Activated CD8-positive, alpha-beta memory T cell treated with anti-CD3 and anti-CD28 coated beads for 36 hours (primary cell): Measurements from ENCODE around the gene ARHGAP12. TPM values are rescaled to one million over a fixed set of nuclear protein-coding genes. Genes with fewer than 3 reads are reported as not detected.
"Not testable (repeated sequence)": the region's sequence is repeated elsewhere in the genome, so short reads cannot be mapped to it uniquely, and the experiment has no call there.

Experiments
- CTCF ChIA-PET: fragments of 350-600 bp; sonication (Branson Sonifier 250); formaldehyde crosslinking; loops from one replicate; lab custom pipeline; 2021; ENCODE audit warnings: antibody characterized with exemption; lab: Charles Lee
- POLR2A ChIA-PET: fragments of 350-600 bp; sonication (Branson Sonifier 250); formaldehyde crosslinking; loops from one replicate; lab custom pipeline; 2021; ENCODE audit warnings: antibody characterized with exemption; lab: Charles Lee
- total RNA-seq, 2 experiments: library from RNA; stranded (reverse); gene quantifications; one replicate each; pipeline ENCODE4 v1.2.3, GENCODE V29; 2021

Gene ARHGAP12
- total RNA-seq, 2 experiments from 2014 or later: 2.7 to 3.2 TPM

DNA sequence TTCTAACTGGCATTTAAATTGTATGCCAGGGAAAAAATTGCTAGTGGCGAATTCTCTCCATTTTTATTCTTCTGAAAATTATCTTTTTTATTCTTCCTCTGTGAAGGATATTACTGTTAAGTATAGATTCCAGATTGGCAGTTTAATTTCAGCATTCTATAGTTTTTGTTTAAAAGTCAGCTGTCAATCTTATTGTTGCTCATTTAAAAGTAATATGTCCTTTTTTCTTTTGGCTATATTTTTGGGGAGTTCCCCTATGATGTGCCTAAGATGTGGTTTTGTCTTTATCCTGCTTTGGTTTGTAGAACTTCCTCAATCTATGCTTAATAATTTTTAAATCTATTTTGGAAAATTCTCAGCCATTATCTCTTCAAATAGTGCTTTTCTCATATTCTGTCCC lies 135.9 kb downstream of the ARHGAP12 start:
- ChIA-PET POLR2A (no interaction called here), CTCF (interaction anchor here (1.0 kb wide), 1 partner anchor 13 kb away, joined by 3 read pairs; no protein-coding TSS in a partner anchor)

DNA sequence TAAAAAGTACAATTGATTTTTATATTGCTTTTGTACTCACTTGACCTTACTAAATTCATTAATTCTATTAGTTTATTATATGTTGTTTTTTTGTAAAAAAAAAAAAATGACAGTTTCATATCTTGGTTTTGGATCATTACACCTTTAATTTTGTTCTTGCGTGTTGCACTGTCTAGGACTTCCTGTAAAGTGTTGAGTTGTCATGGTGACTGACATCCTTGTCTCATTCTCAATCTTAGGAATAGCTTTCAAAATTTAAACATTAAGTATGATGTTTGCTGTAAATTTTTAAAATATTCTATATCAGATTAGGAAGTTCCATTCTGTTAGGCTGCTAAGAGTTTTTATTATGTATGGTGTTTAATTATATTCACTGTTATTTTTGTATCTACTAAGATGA lies 139.1 kb downstream of the ARHGAP12 start:
- CTCF ChIA-PET: no interaction called here
- POLR2A ChIA-PET: no interaction called here

DNA sequence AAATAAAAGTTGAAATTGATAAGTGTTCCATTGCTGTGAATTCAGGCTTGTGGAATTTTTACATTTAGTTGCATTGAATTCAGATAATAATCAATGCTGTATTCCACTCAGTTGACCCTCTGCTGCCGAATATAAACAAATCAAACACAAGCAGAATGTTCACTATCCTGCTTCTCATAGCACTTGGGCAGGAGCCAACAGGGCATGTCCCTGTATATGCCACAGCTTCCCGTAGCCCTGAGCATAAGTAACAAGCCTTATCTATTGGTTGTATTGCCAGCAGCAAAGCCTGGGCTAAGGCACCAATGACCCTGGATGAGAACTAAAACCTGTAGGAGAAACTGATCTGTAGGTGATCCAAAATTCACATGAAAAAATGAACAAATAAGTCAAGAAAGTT lies 145.9 kb downstream of the ARHGAP12 start:
- ChIA-PET CTCF (no interaction called here), POLR2A (no interaction called here)

DNA sequence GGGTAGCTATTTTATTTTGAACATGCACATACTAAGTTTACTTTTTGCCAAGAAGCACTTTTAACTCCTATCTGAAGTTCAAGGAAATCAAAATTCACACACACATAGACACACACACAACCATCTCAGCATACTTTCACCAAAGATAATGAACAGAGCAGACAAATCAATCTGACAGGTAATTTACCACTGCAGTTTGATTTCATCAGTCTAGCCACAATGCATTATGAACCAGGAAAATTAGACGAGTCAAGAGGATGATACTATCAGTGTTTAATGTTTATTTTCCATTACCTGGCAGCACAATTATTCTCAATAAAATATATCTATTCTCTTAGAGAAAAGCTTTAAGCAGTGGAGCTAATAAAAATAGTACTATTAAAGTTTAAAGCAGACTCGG lies 147.9 kb downstream of the ARHGAP12 start:
- ChIA-PET POLR2A (no interaction called here), CTCF (no interaction called here)

DNA sequence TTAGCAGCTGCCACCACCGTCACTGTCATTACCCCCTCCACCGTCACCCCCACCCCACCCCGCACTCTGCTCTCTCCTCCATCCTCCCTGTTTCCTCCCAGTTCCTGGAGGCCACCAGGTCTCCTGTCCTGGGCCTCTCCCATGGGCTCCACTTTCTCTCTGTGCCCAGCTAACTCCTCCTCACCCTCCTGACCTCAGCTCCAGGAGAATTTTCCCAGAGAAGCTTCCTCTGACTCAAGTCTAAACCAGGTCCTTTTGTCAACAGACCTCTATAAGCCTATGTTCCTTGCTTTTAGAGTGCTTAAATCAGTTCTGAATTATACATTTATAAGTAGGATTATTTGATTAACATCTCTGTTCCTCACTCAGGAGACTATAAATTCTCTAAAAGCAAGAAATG lies 150.0 kb downstream of the ARHGAP12 start:
- CTCF ChIA-PET: no interaction called here

DNA sequence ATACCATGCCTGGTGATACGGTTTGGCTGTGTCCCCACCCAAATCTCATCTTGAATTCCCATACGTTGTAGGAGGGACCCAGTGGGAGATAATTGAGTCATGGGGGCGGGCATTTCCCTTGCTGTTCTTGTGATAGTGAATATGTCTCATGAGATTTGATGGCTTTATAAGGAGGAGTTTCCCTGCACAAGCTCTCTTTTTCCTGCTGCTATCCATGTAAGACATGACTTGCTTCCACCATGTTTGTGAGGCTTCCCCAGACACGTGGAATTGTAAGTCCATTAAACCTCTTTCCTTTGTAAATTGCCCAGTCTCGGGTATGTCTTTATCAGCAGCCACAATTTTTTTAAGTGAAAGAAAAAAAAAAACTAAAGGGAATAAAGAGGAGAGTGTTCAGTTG lies 152.5 kb downstream of the ARHGAP12 start:
- ChIA-PET POLR2A (no interaction called here), CTCF (no interaction called here)

More for the DNA sequence above, 150.0 kb downstream of the ARHGAP12 start:
- POLR2A ChIA-PET: no interaction called here

DNA sequence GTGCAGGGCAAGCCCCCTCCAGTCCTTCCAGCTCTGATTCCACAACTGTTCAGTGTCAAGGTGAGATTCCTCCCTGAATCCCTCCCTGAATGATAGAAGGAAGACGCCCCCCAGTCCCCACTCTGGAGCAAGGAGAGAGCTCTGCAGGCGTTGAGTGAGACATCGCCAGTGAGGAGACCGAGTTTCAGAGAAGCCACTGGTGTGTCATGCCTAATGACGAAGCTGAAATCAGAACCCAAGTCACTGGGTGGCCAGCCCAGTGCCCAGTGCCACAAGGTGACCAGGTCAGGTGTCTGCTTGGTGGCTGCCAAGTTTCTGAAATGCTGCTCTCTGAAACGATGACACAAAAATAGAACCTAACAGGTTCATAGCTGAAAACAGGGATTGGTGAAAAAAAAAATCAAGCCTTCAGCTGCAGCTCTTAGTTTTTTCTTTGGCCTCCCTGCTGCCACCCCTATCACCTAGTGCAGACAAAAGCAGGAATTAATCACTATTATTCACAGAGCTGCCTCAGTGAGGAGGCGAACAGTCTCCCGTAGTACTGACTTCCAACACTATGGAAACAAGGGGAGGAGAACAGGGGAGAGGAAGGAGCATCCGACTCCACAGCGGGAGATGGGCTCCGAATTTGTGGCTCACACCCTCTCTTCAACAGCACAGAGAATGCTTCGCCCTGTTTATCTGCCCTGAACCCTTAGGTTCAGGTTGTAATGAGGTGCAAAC lies 153.5 kb downstream of the ARHGAP12 start:
- POLR2A ChIA-PET: no interaction called here
- CTCF ChIA-PET: interaction anchor here (1.1 kb wide), 1 partner anchor 66 kb away, joined by 3 read pairs; no protein-coding TSS in a partner anchor

DNA sequence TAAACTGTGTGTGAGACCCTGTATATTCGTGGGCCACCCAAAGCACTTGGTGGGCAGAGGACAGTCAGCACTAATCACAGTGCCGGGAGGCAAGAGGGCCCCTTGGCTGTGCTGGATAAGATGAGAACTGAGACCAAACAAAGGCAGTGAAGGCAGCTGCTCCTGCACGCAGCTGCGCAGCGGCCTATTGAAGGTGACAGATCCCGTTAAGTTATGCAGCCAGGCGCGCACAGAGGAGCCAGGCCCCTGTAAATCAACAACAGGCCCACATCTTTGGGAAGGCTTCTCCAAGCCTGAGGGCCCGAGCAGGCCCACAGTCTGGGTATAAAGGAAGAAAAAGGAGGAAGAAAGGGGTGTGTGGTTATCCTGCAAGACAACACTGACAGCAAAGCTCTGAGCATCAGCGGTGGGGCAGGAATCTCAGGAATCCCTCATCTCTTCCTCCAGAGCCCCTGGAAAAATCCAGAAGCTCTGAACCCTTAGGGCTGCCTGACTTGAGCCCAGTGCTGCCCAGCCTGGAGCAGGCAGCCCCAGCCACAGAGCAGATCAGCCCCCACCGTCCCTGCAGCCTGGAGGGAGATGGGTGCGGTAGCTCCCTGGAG lies 154.2 kb downstream of the ARHGAP12 start:
- ChIA-PET CTCF (interaction anchor here (1.1 kb wide), 1 partner anchor 65 kb away, joined by 3 read pairs; no protein-coding TSS in a partner anchor), POLR2A (no interaction called here)

DNA sequence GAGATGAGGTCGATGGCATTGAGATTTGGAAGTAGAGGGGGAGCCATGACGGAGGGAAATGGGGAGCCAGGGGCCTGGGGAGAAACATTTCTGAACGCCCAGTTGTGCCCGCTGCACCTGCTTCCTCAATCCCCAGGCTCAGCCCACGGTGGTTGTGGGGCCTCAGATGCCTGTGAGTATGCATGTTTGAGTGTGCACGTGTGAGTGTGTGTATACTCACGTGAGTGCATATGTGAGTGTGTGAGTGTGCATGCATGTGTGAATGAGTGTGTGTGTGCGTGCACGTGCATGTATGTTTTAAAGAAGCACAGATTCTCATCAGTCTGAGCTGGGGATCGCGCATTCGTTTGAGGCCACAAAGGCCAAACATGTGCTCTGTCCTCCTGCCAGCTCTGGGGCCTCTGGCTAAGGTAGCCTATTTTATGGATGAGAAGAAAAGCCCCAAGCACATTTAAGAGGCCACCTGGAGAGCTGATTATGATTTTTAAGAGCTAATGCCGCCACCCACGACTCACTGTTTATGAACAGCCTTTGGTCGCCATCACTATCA lies 154.8 kb downstream of the ARHGAP12 start:
- CTCF ChIA-PET: interaction anchor here (1.1 kb wide), 1 partner anchor 65 kb away, joined by 3 read pairs; no protein-coding TSS in a partner anchor
- POLR2A ChIA-PET: no interaction called here

DNA sequence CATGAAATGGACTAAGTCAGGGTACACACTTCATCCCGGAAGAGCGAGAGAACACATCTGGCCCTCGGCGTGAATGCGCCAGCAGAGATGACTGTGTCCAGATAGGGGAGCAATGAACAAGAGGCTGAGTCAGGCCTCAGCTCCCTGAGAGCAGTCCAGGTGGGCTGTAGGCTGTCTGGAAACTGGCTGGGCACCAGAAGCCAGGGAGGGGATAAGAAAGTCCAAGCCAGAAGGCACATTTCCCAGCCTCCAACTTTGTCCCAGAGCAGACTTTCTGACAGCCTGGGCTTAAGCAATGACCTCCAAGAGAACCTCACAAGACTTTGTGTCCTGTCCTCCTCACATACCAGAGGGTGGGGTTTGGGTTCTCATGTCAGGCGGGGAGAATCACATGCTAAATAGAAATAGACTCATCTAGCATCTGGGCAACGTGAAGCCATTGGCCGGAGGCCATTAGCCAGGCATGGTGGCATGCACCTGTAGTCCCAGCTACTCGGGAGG lies 157.2 kb downstream of the ARHGAP12 start:
- CTCF ChIA-PET: interaction anchor here (1.0 to 1.6 kb wide), 2 partner anchors 15 to 1019 kb away, joined by 3 to 4 read pairs; no protein-coding TSS in a partner anchor
- POLR2A ChIA-PET: no interaction called here

DNA sequence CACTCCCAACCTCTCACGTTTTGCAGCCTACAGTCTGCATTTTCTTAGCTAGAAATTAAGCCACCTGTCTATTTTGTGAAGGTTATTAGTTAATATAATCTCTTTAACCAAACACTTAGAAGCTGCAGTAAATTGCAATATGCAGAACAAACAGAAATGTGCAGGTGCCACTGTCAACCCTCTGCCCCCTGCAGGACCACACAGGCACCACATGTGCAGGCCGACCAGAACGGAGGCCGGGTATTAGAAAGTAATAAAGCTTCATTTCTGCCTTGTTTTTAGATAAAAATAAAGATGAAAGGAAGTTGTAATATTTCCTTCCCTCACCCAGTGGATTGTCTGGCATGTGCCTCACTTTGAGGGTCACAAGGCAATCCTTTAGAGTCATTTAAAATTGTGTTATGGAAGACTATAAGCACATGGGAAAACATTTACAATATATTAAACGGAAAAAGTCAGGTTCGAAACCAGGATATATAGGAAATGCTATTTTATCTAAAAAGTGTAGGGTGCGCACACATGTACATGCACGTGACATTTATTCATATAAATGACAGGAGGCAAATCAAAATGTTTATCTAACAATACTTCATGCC lies 158.2 kb downstream of the ARHGAP12 start:
- CTCF ChIA-PET: interaction anchor here (1.0 to 1.2 kb wide), 3 partner anchors 9 to 687 kb away, joined by 3 to 4 read pairs (median 3); no protein-coding TSS in a partner anchor

DNA sequence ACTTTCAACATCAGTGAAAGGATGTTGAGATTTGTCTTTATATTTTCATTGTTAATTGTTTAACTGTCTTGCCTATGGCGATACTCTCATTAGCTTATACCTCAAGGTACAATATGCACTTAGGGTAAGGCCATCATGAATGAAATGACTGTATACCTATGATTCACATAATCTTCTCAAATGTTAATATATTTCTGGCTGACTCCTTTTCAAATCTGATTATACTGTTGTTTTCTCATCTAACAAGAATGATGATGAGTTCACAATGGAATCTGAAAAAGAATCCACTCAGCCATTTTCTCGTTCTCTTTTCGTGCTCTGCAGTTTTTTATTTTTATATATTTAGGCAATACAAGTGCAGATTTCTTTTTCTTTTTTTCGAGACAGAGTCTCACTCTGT lies 159.1 kb downstream of the ARHGAP12 start:
- ChIA-PET POLR2A (no interaction called here), CTCF (interaction anchor here (1.0 to 1.2 kb wide), 3 partner anchors 8 to 686 kb away, joined by 3 to 4 read pairs (median 3); no protein-coding TSS in a partner anchor)

More for the DNA sequence above, 158.2 kb downstream of the ARHGAP12 start:
- POLR2A ChIA-PET: no interaction called here

DNA sequence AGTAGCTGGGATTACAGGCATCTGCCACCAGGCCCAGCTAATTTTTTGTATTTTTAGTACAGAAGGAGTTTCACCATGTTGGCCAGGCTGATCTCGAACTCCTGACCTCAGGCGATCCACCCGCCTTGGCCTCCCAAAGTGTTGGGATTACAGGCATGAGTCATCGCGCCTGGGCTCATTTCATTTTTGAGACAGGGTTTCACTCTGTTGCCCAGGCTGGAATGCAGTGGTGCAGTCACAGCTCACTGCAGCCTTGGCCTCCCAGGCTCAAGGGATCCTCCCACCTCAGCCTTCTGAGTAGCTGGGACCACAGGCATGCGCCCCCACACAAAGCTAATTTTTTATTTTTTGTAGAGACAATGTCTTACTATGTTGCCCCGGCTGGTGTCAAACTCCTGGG lies 159.7 kb downstream of the ARHGAP12 start:
- POLR2A ChIA-PET, CTCF ChIA-PET: not testable (repeated sequence)

DNA sequence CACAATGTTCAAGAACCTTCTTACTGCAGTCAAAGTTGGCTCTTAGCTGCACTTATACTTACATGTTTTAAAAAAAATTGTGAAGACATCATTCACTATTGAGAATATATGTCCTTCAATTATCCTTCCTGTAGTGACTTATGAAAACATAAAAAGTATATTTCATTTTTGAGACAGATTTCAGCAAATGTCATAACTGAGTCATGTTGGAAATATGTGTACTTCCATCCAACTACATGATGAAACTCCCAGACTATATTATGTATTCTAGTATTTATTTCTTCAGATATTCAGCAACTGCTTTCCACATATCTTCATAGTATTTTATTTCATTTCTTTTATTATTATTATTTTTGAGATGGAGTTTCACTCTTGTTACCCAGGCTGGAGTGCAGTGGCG lies 160.2 kb downstream of the ARHGAP12 start:
- ChIA-PET POLR2A (no interaction called here), CTCF (no interaction called here)

DNA sequence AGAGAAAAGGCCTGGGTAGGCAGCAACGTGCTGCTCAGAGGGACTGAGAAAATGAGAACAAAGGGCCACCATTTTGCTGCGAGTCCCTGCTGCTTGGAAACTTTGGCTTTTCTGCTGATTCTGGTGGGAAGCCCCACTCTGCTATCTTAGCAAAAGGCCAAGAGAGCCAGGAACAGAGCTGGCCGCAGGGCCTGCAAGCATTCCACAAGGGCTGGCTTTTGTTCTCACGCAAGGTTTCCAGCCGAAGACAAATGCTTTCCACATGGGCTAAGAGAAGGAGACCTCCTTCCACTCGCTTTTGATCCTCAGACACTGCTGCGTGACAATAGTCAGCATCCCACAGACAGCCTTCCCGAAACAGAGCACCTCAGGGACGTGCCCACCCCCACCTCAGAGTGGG lies 163.1 kb downstream of the ARHGAP12 start:
- POLR2A ChIA-PET: no interaction called here
- CTCF ChIA-PET: no interaction called here

DNA sequence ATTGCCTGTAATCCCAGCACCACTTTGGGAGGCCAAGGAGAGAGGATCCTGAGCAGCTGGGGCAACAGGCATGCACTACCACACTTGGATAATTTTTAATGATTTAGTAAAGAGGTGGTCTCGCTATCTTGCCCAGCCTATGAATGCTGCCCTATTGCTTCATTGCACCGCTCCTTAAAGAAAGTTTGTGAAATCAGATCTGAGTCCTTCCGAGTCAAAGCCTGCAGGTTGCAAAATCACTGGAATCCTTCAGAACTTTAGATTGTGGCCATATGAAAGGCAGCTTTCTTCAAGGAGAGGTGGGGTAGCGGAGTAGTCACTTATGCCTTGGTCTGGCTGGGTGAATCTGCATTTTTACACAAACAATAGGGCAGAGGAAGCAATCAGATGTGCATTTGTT lies 166.3 kb downstream of the ARHGAP12 start:
- POLR2A ChIA-PET: no interaction called here
- CTCF ChIA-PET: no interaction called here

DNA sequence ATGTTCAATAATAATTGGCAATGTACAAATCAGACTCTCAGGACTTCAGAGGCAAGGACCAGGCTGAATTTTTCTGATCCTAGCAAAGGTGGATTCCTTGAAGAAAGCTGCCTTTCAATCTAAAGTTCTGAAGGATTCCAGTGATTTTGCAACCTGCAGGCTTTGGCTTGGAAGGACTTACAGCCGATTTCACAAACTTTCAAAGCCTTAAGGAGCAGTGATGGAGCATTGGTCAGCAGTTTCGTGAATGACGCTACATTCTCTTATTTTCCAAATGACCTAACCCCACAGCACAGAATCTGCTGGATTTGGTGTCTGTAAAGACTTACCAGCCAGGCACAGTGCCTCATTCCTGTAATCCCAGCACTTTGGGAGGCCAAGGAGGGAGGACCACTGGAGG lies 167.5 kb downstream of the ARHGAP12 start:
- CTCF ChIA-PET: interaction anchor here (0.9 kb wide), 1 partner anchor 9 kb away, joined by 3 read pairs; no protein-coding TSS in a partner anchor
- POLR2A ChIA-PET: interaction anchor here (0.6 to 0.7 kb wide), 3 partner anchors 9 to 1788 kb away, joined by 3 to 6 read pairs (median 4); no protein-coding TSS in a partner anchor

DNA sequence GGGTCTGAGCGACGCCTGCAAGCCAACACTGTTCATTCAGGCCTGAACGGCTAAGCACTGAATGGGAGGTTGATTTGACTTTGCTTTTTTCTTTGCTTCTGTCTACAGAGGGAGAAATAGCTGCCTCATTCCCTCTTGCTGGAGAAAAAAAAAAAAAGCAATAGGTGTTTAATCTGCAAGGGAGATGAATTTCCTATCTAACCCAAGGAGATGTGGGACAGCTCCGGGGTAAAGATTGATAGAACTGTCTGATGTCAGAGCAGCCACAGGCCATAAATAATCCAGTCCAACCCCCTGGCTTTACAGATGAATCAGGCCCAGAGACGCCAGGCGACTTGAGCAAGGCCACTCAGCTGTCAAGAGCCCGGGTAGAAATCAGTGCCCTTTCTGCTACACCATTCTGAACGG lies 168.0 kb downstream of the ARHGAP12 start:
- ChIA-PET CTCF (no interaction called here), POLR2A (interaction anchor here (0.7 kb wide), 1 partner anchor 9 kb away, joined by 3 read pairs; no protein-coding TSS in a partner anchor)
